ENCODE measurements around the gene SPDYE4.

The SPDYE4 gene

DNA sequence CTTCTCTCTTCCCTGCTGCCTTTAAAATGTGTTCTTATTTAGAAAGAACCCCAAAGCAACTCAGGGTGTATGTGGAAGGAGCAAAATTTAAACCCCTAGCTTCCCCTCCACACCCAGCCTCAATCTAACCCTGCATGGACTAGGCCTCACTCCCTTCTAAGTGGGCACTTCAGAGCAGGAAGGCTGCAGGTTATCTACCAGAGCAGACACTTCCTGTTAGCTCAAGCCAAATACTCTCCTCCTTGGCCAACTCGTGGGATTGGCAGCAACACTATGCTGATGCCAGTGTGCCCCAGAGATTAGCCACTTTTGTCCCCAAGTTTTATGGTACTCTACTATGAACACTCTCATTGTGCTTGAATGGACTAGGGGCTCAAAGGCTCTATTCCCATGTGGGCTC lies 49.3 kb downstream of the SPDYE4 start:
- Histone ChIP-seq H3K18ac (ENCODE audit: low read length) (no peak overlapping the region), H4K5ac (ENCODE audit: low read length) (no peak overlapping the region), H3K4me3 (ENCODE audit: low read length) (no peak overlapping the region), H2BK120ac (ENCODE audit: low read depth, low read length) (no peak overlapping the region), H3K27ac (ENCODE audit: low read depth, low read length) (no peak overlapping the region), H2AK5ac (ENCODE audit: low read length) (no peak overlapping the region), H3K79me1 (ENCODE audit: low read length) (no peaks in the 10 kb centered on the region), H2BK15ac (replicated peaks; ENCODE audit: low read depth) (no peak overlapping the region), H3K4me2 (ENCODE audit: low read length) (no peak overlapping the region), H3K36me3 (ENCODE audit: control insufficient read depth, insufficient read depth, low read length) (no peaks in the 10 kb centered on the region), H3K9ac (ENCODE audit: low read length) (no peak overlapping the region), H3K23ac (ENCODE audit: low read length) (no peak overlapping the region), H3K56ac (ENCODE audit: low read length) (no peak overlapping the region), H3K79me2 (ENCODE audit: control insufficient read depth, insufficient read depth, low read length) (no peaks in the 10 kb centered on the region), H3K4ac (ENCODE audit: low read depth, low read length) (no peak overlapping the region), H4K8ac (ENCODE audit: low read depth, low read length) (no peak overlapping the region), H2BK5ac (ENCODE audit: low read length) (no peak overlapping the region), H3K27me3 (ENCODE audit: insufficient read depth, low read length, poor library complexity) (no peaks in the 10 kb centered on the region), H3K4me1 (ENCODE audit: control insufficient read depth, low read depth, low read length) (no peaks in the 10 kb centered on the region)
- WGBS (ENCODE audit: extremely low coverage, insufficient coverage, low lambda C conversion rate) = no CpG with 5 or more reads among the region's 1 CpG
- no peak for DNase-seq

DNA sequence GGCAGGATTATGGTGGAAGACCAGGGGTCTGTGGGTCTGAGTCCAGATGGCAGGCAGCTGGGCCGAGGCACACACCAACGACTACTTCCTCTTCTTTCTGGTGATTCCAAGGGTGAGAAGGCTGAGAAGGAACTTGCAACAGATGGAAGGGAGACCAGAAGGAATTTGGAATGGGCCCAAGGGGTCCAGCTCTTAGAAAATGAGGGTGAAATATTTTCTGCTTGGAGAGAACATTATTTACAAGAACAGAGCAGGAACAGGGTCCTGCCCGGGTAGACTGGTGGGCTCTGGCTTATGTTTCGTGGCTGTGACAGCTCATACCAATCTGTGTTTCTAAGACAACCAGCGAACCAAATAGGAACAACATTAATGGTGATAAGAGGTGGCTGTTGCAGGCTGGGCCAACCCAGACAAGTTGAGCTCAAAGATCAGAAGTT lies 50.3 kb downstream of the SPDYE4 start:
- no CpG with 5 or more reads among the region's 5 CpGs for WGBS (ENCODE audit: extremely low coverage, insufficient coverage, low lambda C conversion rate)

DNA sequence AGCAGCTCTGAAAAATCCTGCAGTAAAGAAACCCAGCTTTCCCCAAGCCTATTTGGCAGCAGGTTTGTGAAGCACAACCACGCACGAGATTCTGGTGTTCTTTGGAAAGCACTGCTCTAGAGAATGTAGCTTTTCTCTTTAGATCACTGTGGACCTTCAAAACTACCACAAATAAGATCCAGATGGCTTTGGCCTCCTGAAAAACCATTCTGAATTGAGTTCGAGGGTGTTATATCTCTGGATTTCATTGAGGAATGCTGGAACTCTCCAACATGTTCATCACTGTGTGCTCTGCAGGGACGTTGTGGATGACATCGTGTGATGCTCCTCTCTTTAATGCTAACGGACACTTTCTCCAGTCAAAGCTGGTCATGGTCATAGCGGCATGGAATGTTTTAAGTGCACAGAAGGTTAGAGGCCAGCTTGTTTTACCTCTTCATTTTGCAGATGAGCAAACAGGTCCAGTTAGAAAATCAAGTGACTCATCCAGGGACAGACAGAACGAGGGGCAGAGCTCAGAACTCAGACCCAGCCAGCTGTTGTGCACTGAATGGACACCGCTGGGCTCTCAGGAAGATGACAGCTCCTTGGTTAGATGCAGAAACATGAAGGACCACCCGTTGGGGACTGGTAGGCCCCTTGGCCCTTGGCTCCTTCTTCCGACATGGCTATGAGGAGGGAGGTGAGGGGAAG lies 50.9 kb downstream of the SPDYE4 start:
- Histone ChIP-seq H3K79me1 (ENCODE audit: low read length) (no peaks in the 10 kb centered on the region), H3K4me3 (ENCODE audit: low read length) (no peak overlapping the region), H3K56ac (ENCODE audit: low read length) (no peak overlapping the region), H3K79me2 (ENCODE audit: control insufficient read depth, insufficient read depth, low read length) (no peaks in the 10 kb centered on the region), H3K4me2 (ENCODE audit: low read length) (no peak overlapping the region), H3K4ac (ENCODE audit: low read depth, low read length) (no peak overlapping the region), H3K27ac (ENCODE audit: low read depth, low read length) (no peak overlapping the region), H3K23ac (ENCODE audit: low read length) (no peak overlapping the region), H4K8ac (ENCODE audit: low read depth, low read length) (no peak overlapping the region), H2BK15ac (replicated peaks; ENCODE audit: low read depth) (no peak overlapping the region), H3K36me3 (ENCODE audit: control insufficient read depth, insufficient read depth, low read length) (no peaks in the 10 kb centered on the region), H2AK5ac (ENCODE audit: low read length) (no peak overlapping the region), H3K9ac (ENCODE audit: low read length) (no peak overlapping the region), H2BK5ac (ENCODE audit: low read length) (no peak overlapping the region), H2BK120ac (ENCODE audit: low read depth, low read length) (no peak overlapping the region), H4K5ac (ENCODE audit: low read length) (no peak overlapping the region), H3K27me3 (ENCODE audit: insufficient read depth, low read length, poor library complexity) (no peaks in the 10 kb centered on the region), H3K4me1 (ENCODE audit: control insufficient read depth, low read depth, low read length) (no peaks in the 10 kb centered on the region), H3K18ac (ENCODE audit: low read length) (no peak overlapping the region)
- no CpG with 5 or more reads among the region's 11 CpGs for WGBS (ENCODE audit: extremely low coverage, insufficient coverage, low lambda C conversion rate)
- DNase-seq = no peak

More for the DNA sequence above, 50.3 kb downstream of the SPDYE4 start:
- Histone ChIP-seq H2BK15ac (replicated peaks; ENCODE audit: low read depth) (no peak overlapping the region), H2AK5ac (ENCODE audit: low read length) (no peak overlapping the region), H3K23ac (ENCODE audit: low read length) (no peak overlapping the region), H4K8ac (ENCODE audit: low read depth, low read length) (no peak overlapping the region), H2BK5ac (ENCODE audit: low read length) (no peak overlapping the region), H2BK120ac (ENCODE audit: low read depth, low read length) (no peak overlapping the region), H3K27ac (ENCODE audit: low read depth, low read length) (no peak overlapping the region), H3K79me2 (ENCODE audit: control insufficient read depth, insufficient read depth, low read length) (no peaks in the 10 kb centered on the region), H4K5ac (ENCODE audit: low read length) (no peak overlapping the region), H3K27me3 (ENCODE audit: insufficient read depth, low read length, poor library complexity) (no peaks in the 10 kb centered on the region), H3K9ac (ENCODE audit: low read length) (no peak overlapping the region), H3K36me3 (ENCODE audit: control insufficient read depth, insufficient read depth, low read length) (no peaks in the 10 kb centered on the region), H3K79me1 (ENCODE audit: low read length) (no peaks in the 10 kb centered on the region), H3K4me2 (ENCODE audit: low read length) (no peak overlapping the region), H3K18ac (ENCODE audit: low read length) (no peak overlapping the region), H3K56ac (ENCODE audit: low read length) (no peak overlapping the region), H3K4me1 (ENCODE audit: control insufficient read depth, low read depth, low read length) (no peaks in the 10 kb centered on the region), H3K4ac (ENCODE audit: low read depth, low read length) (no peak overlapping the region), H3K4me3 (ENCODE audit: low read length) (no peak overlapping the region)
- DNase-seq = no peak

DNA sequence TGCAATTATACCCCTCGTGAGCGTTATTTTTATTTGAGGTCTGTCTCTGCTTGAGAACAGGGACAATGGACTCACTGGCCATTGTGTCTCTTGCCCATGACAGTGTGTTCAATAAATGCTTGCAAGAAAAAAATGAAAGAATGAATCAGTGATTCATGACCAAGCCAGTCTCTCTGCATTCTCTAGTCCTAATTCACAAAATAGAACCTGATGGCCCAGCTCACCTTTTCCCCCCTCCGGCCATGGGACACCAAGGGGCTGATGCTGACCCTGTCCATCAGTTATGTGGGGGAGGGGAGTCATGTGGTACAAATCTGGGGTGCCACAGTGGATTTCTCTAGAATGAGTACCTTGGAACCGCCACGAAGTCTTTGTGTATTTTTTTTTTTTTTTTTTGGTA lies 51.9 kb downstream of the SPDYE4 start:
- Histone ChIP-seq H3K36me3 (ENCODE audit: control insufficient read depth, insufficient read depth, low read length) (no peaks in the 10 kb centered on the region), H3K23ac (ENCODE audit: low read length) (no peak overlapping the region), H4K5ac (ENCODE audit: low read length) (no peak overlapping the region), H3K4me3 (ENCODE audit: low read length) (no peak overlapping the region), H2BK15ac (replicated peaks; ENCODE audit: low read depth) (no peak overlapping the region), H3K27me3 (ENCODE audit: insufficient read depth, low read length, poor library complexity) (no peaks in the 10 kb centered on the region), H2AK5ac (ENCODE audit: low read length) (no peak overlapping the region), H3K9ac (ENCODE audit: low read length) (no peak overlapping the region), H3K27ac (ENCODE audit: low read depth, low read length) (no peak overlapping the region), H3K79me2 (ENCODE audit: control insufficient read depth, insufficient read depth, low read length) (no peaks in the 10 kb centered on the region), H4K8ac (ENCODE audit: low read depth, low read length) (no peak overlapping the region), H2BK5ac (ENCODE audit: low read length) (no peak overlapping the region), H3K79me1 (ENCODE audit: low read length) (no peaks in the 10 kb centered on the region), H3K56ac (ENCODE audit: low read length) (no peak overlapping the region), H3K18ac (ENCODE audit: low read length) (no peak overlapping the region), H3K4me1 (ENCODE audit: control insufficient read depth, low read depth, low read length) (no peaks in the 10 kb centered on the region), H3K4ac (ENCODE audit: low read depth, low read length) (no peak overlapping the region), H3K4me2 (ENCODE audit: low read length) (no peak overlapping the region), H2BK120ac (ENCODE audit: low read depth, low read length) (no peak overlapping the region)
- no peak for DNase-seq
- no CpG with 5 or more reads among the region's 5 CpGs for WGBS (ENCODE audit: extremely low coverage, insufficient coverage, low lambda C conversion rate)

DNA sequence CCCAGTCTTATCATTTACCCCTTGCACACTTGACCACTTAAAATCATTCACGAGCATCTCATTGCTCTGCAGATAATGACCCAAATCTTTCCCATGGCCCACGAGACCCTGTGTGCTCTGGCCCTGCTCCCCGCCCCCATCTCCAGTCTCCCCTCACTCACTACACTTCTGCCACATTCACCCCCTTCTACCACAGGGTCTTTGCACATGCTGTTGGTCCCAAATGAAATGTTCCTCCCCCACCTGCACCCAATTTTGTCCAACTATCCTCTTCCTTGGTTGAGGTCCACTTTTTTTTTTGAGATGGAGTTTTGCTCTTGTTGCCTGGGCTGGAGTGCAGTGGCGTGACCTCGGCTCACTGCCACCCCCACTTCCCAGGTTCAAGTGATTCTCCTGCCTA lies 52.9 kb downstream of the SPDYE4 start:
- H4K8ac ChIP-seq (ENCODE audit: low read depth, low read length) = no peak overlapping the region

DNA sequence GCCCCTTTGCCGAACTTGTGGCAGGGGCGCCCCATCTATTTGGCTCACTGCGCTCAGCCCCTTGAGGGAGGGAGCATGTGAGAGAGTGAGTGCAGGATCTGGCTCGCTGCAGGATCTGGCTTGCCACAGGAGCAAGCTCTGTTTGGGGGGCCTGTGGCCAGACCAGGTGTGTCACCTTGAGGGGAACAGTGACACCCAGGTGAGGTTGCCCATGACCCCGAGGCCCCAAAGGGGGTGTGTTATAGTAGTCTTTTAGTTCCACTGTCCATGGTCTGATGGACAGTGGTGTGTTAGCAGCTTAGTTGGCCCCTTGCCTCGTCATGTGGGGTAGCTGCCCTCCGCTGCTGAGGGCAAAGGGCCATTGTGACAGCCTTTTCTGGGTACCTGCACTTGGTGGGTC lies 55.3 kb downstream of the SPDYE4 start:
- H3K4me3 ChIP-seq (ENCODE audit: low read length) = no peak overlapping the region
- no peak overlapping the region for H2BK5ac ChIP-seq (ENCODE audit: low read length)
- no peak overlapping the region for H3K18ac ChIP-seq (ENCODE audit: low read length)
- no peak overlapping the region for H3K4ac ChIP-seq (ENCODE audit: low read depth, low read length)
- peaks cover 7% of the 10 kb centered on the region for H3K4me1 ChIP-seq (ENCODE audit: control insufficient read depth, low read depth, low read length)
- WGBS (ENCODE audit: extremely low coverage, insufficient coverage, low lambda C conversion rate) = no CpG with 5 or more reads among the region's 7 CpGs
- H3K36me3 ChIP-seq (ENCODE audit: control insufficient read depth, insufficient read depth, low read length) = no peaks in the 10 kb centered on the region
- H2BK15ac ChIP-seq (replicated peaks; ENCODE audit: low read depth) = no peak overlapping the region
- no peaks in the 10 kb centered on the region for H3K79me1 ChIP-seq (ENCODE audit: low read length)
- H4K8ac ChIP-seq (ENCODE audit: low read depth, low read length) = no peak overlapping the region
- DNase-seq = no peak
- no peak overlapping the region for H3K27ac ChIP-seq (ENCODE audit: low read depth, low read length)
- no peak overlapping the region for H2BK120ac ChIP-seq (ENCODE audit: low read depth, low read length)
- no peak overlapping the region for H3K4me2 ChIP-seq (ENCODE audit: low read length)
- H4K5ac ChIP-seq (ENCODE audit: low read length) = no peak overlapping the region
- no peak overlapping the region for H3K56ac ChIP-seq (ENCODE audit: low read length)
- no peaks in the 10 kb centered on the region for H3K79me2 ChIP-seq (ENCODE audit: control insufficient read depth, insufficient read depth, low read length)
- H2AK5ac ChIP-seq (ENCODE audit: low read length) = no peak overlapping the region
- no peak overlapping the region for H3K23ac ChIP-seq (ENCODE audit: low read length)
- H3K9ac ChIP-seq (ENCODE audit: low read length) = no peak overlapping the region
- H3K27me3 ChIP-seq (ENCODE audit: insufficient read depth, low read length, poor library complexity) = no peaks in the 10 kb centered on the region

More for the DNA sequence above, 52.9 kb downstream of the SPDYE4 start:
- Histone ChIP-seq H3K27ac (ENCODE audit: low read depth, low read length) (no peak overlapping the region), H4K5ac (ENCODE audit: low read length) (no peak overlapping the region), H3K4me3 (ENCODE audit: low read length) (no peak overlapping the region), H2BK120ac (ENCODE audit: low read depth, low read length) (no peak overlapping the region), H3K79me2 (ENCODE audit: control insufficient read depth, insufficient read depth, low read length) (no peaks in the 10 kb centered on the region), H3K79me1 (ENCODE audit: low read length) (no peaks in the 10 kb centered on the region), H3K4me2 (ENCODE audit: low read length) (no peak overlapping the region), H2BK15ac (replicated peaks; ENCODE audit: low read depth) (no peak overlapping the region), H3K56ac (ENCODE audit: low read length) (no peak overlapping the region), H3K4ac (ENCODE audit: low read depth, low read length) (no peak overlapping the region), H2BK5ac (ENCODE audit: low read length) (no peak overlapping the region), H2AK5ac (ENCODE audit: low read length) (no peak overlapping the region), H3K36me3 (ENCODE audit: control insufficient read depth, insufficient read depth, low read length) (no peaks in the 10 kb centered on the region), H3K9ac (ENCODE audit: low read length) (no peak overlapping the region), H3K4me1 (ENCODE audit: control insufficient read depth, low read depth, low read length) (no peaks in the 10 kb centered on the region), H3K23ac (ENCODE audit: low read length) (no peak overlapping the region), H3K27me3 (ENCODE audit: insufficient read depth, low read length, poor library complexity) (no peaks in the 10 kb centered on the region), H3K18ac (ENCODE audit: low read length) (no peak overlapping the region)
- no CpG with 5 or more reads among the region's 5 CpGs for WGBS (ENCODE audit: extremely low coverage, insufficient coverage, low lambda C conversion rate)
- DNase-seq = no peak
